ENCODE results near the gene ATG10.

DNA sequence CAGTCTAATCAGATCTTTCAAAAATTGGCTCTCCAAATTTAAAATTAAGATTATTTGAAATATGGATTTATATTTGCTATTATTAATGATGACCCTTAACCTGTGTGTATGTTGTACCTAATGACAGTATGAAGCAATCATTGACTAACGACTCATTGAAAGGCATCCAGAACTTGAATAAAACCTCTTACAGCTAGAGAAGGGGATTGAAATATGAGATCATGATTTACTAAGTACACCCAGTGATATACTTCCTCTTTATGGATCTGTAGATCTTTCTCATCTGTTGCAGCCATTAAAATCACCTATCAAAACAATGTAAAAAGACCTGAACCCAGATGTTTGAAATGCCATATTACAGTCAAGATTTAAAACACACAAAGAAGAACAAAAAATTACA is 179.8 kb downstream of the ATG10 start:
- no peak for TF ChIP-seq CEBPB (IDR thresholded peaks at IDR 0.05)
- no peak for TF ChIP-seq EP300 (IDR thresholded peaks at IDR 0.05; ENCODE audit: borderline replicate concordance)
- TF ChIP-seq NFIC (IDR thresholded peaks at IDR 0.05) = no peak
